Inflammatory macrophage (primary cell): ENCODE data around the gene ADCYAP1.
A peak's percentile ranks its signal among the peaks of the same experiment; 100 is the strongest.
"Not testable (repeated sequence)": the region's sequence is repeated elsewhere in the genome, so short reads cannot be mapped to it uniquely, and the experiment has no call there.

Experiments used
- DNase-seq, 2 donors: peaks; one replicate each; pipeline ENCODE4 v3.0.0-alpha.2; 2020 to 2022
- total RNA-seq, 18 experiments: gene quantifications; one replicate each; lab custom pipeline; 2026; ENCODE audit warnings: mixed read lengths in 6 of 18, inconsistent platforms in 2 of 18; lab: John Stamatoyannopoulos, UW

Gene ADCYAP1
- 0 to 0.10 (median 0) reads per million in 18 experiments for total RNA-seq

DNA sequence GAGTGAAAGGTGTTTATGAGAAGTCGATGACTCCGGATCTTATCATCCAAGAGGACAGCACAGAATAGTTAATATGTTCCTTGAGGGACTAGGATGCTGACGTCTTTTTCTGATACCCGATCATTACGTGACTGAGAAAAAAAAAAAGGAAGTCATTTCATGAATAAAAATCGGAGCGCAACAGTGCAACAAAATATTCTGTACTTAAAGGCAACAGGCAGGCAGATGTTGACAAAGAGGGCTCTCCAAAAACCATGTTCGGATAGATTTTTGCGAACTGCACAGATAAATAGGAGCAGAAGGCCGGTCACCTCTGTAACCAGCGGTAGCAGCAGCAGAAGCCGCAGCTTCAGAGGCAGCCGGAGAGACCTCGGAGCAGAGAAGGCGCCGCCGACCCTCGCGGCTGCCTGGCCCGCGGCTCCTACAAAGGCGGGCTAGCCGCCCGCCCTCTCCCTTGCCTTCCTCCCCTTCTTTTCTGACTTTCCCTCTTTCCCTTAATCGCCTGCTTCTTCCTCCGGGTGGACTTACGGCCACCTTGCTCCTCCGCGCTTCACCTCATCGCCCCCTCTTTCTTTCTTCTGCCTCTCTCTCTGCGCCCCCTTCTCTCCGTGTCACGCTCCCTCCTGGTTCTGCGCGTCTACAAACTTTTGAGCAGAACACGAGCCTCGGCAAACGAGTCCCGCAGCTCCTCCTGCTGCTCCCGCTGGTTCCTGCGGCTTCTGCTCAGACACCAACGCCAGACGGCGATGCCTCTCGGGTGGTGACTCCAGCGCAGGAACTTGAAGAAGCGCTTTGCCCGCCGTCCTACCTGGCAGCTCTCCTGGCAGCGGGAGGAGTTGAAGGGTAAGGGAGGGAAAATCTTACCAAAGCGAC is at the start of gene ADCYAP1:
TSS of gene ADCYAP1 (plus strand) at position 654 of the 873 bp plus-strand sequence. CDS start 516 bp downstream, outside the sequence.
- DNase-seq: no peak

GRCh38 chr18:857986-858385 is 46.7 kb upstream of the ADCYAP1 start:
- no peak for DNase-seq

DNA sequence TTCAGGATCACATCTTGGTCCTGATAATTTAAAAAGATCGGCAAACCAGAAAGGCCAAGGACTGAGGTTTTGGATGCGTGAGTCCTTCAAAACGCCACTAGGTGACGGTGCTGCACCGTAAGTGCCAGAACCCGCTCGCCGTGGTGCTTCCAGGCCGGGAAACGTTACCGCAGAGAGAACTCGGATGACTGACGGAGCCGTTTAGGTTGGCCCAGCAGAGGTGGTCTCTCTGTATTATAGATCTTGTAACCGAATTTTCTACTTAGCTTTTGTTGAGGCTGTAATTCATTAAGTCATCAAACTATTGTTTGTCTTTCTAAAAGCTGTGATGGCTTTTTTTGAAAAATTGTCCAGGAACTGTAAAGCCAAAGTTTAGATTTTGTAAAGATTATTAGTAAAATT is 39.8 kb upstream of the ADCYAP1 start:
- peak; percentile 44 to 69 for DNase-seq

GRCh38 chr18:867257-867656 is 37.4 kb upstream of the ADCYAP1 start:
- no peak for DNase-seq

DNA sequence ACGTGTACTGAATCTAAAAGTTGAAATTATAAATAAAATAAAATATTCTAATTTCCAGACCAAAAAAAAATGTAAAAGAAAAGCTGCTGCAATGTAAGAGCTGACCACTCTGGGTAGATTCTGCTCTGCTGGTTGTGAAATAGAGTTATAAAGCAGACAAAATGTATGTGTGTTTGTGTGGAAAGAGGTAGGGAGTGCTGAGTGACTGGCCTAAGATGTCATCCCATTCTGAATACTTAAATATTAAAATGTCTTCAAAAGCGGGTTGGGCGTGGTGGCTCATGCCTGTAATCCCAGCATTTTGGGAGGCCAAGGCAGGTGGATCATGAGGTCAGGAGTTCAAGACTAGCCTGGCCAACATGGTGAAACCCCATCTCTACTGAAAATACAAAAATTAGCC is 31.2 kb upstream of the ADCYAP1 start:
- DNase-seq: not testable (repeated sequence)

- DNase-seq: no peak
Observed at GRCh38 chr18:875912-876311, 28.8 kb upstream of the ADCYAP1 start.

DNA sequence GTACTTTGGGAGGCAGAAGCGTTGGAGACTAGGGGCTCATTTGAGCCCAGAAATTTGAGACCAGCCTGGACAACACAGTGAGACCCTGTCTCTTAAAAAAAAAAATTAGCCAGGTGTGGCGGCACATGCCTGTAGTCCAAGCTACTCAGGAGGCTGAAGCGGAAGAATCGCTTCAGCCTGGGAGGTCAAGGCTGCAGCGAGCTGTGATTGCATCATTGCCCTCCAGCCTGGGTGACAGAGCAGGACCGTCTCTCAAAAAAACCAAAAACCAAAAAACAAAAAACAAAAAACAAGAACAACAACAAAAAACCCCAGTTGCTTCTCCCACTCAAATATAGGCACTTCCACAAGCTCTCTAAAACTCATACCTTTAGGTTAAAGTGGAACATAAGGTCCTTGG is 27.4 kb upstream of the ADCYAP1 start:
- DNase-seq: no peak

- no peak for DNase-seq
Observed at GRCh38 chr18:886076-886475, 18.6 kb upstream of the ADCYAP1 start.

- DNase-seq: no peak
Observed at GRCh38 chr18:887716-888115, 17.0 kb upstream of the ADCYAP1 start.

DNA sequence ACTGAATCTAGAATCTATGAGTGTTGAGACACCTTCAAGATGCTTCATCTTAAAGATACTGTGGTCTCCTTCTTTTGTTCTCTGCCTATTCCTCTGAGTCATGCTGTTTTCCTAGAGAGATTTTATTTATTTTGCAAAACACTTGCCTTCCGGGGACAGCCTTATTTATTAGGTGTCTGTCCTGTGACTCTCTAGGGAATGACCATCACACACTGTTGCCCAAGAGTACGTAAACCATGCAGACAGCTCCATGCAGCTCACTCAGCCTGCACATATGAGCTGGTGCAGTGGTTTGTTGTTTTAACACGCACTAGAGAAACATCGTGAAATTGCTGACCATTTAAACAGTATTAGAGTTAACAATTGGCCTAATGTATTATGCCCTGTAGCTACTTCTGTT is 12.4 kb upstream of the ADCYAP1 start:
- DNase-seq: no peak

DNA sequence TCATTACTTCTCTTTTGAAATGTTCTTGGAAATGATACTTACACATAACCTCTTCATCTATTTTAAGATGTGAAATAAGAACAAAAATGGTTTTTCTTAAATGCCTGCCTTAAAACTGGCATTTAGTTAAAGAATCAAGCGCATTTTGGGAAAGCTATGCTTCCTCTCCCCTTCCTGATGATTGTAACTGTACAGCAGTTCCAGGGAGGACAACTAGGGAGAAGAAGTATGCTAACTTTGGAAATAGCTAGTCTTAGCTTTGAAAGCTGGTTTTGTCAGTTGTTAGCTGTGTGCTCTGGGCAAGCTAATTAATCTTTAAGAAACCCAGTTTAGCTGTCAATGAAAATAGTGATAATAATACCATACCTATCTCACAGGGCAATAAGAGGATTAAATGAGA is 8.4 kb upstream of the ADCYAP1 start:
- no peak for DNase-seq

DNA sequence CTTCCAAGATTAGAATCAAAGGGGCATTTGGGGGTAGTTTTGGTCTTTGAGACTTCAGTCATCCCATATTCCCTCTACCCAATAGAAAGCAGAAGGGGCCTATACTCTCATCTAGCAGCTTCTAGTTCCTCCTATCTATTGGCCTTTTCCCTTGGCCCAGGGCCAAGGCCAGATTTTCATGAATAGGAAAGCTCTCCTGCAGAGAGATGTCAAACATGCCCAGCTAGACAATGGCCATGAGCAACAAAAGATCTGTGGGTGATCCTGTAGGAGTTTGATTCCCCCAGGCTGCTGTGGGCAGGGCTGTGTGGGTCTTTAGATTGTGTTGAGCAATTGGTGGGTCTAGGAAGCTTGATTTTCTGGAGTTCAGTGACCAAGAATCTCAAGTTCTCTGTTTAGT is 2.9 kb upstream of the ADCYAP1 start:
- no peak for DNase-seq

- no peak for DNase-seq
Observed at GRCh38 chr18:902229-902628, 2.4 kb upstream of the ADCYAP1 start.

GRCh38 chr18:903701-904100 is 970 bp upstream of the ADCYAP1 start:
- DNase-seq: peak; percentile 7 to 13

GRCh38 chr18:905307-905947 is 756 bp downstream of the ADCYAP1 start:
- DNase-seq: no peak

- DNase-seq: no peak
Observed at GRCh38 chr18:905948-906415, 1.3 kb downstream of the ADCYAP1 start.

GRCh38 chr18:906416-907114 is 1.9 kb downstream of the ADCYAP1 start:
- no peak for DNase-seq

GRCh38 chr18:907115-907884 is 2.6 kb downstream of the ADCYAP1 start:
- DNase-seq: no peak

GRCh38 chr18:907885-908757 is 3.5 kb downstream of the ADCYAP1 start:
- no peak for DNase-seq

GRCh38 chr18:908758-909724 is 4.4 kb downstream of the ADCYAP1 start:
- DNase-seq: no peak
